Stimulated activated CD4-positive, alpha-beta T cell treated with anti-CD3 and anti-CD28 coated beads, Interleukin-2, amount 100 ng/mL, for 24 hours (primary cell): ENCODE results near the gene AOAH.

ENCODE experiments used
- DNase-seq, 2 donors: peaks; one replicate each; pipeline ENCODE4 v3.0.0-alpha.2; 2020

Gene AOAH

DNA sequence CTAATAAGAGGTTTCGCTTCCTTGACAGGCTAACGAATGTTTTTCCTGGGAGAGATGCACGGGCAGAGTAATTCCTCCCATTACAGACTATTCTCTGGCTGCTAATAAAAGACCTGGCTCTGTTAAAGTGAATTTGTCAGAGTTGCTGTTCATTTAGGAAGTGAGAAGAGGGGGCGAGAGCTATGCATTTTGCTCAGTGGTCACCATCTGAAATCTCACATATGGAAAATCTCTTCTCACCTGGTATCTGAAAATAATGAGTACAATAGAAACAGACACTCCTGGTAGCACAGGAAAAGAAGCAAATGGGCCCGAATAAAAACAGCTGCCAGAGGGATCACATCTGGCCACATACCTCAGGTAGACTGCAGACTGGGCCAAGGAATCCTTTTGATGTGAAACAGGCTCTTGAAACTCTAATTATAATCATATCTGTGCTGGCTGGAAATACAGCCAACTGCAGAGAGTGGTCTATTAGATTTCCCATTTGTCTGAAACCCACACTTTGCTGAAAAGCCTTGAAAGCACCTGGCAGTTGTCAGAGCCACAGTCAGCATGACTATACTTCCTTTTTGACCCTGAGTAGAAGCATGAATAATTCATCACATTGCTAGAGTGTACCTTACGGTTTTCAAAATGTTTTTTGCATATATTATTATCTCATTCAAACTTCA, 33.6 kb downstream of the AOAH start:
- DNase-seq = no peak

DNA sequence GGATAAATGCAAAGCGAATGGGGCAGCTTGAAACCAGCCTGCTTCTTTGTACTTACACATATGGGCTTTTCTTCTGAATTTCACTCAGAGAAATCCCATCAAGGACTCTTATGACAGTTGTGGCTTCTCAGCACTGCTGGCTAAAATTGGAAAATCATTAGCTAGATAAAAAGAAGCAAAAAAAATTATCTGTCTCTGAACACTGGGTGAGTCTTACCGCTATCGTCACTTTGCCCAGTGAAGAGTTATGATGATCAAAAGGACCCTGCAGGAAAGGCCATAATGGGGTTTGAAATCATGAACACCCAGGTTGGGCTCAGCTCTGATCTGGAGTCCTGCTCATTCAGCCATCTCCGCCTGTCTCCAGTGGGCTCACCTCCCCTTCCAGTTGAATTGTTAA, 34.3 kb downstream of the AOAH start:
- DNase-seq = no peak

DNA sequence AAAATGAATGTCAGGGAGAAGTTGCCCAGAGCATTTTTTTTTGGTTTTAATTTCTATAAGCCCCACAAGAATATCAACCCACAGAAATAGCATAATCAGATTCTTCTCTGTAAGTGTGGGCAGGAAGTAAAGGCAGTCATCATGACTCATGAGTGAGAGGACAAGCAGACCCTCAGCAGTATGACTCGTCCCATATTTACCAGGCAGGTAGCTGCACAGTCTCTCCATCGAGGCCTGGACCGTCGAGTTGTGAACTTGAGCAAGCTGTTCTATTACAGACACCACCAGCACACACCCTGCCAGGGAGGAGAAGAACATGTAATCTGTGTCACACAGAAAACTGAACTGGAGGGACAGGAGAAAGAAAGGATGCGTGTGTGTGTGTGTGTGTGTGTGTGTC, 37.8 kb downstream of the AOAH start:
- DNase-seq = peak; percentile 60 to 61

DNA sequence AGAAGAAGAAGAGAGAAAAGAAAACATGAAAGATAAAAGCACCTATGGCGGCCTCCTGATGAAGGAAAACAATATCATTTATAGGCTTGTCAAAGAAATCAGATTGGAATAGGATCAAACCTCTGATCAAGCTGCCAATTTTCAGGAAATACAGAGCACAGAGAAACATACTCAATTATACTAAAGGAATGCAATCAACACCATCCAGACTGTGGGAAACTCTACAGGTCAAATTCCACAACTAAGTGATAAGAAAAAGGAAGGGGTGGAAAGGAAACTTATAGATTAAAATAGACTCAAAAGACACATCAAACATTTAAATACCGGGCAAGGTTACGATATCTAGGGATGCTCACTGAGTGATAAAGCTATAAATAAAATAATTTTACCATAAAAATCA, 39.3 kb downstream of the AOAH start:
- no peak for DNase-seq

DNA sequence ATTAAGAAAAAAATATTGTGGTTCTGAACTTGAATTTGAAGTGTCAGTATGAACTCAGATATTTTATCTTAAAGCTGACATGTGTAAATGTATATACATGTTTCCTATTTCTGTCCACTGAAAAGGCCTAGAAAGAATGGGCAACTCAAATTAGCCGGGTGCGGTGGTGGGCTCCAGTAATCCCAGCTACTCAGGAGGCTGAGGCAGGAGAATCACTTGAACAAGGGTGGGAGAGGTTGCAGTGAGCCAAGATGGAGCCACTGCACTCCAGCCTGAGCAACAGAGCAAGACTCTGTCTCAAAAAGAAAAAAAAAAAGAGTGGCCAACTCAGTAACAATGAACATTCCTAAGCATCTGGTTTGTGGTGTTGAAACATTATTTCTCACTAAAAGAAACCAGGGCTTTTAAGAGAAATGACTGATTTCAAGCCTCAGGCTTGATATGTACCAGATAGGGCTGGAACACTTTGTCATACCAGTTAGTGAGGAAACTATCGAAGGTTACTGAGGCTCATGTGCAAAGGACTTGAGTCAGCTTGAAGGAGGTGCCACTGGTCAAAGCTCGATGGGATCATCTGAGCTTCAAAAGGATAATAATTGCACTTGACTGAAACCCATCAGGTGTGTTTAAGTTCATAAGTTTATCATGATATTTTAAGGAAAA, 40.5 kb downstream of the AOAH start:
- no peak for DNase-seq

DNA sequence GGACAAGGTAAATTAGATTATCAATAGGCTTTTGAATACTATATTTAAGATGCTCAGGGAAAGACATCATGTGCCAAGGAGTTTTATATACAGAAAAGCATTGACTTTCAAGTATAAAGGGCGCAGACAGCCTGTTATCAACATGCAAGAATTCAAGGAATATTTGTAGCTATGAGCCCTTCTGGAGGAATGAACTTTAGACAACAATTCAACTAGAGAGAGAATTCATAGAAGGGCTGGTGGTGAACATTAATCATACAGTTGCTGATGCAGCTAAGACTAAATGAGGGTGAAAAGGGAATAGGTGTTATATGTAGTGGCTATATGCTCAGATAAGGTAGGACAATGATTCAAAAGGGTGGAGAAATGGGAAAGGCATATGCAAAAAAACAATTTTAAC, 41.2 kb downstream of the AOAH start:
- no peak for DNase-seq

DNA sequence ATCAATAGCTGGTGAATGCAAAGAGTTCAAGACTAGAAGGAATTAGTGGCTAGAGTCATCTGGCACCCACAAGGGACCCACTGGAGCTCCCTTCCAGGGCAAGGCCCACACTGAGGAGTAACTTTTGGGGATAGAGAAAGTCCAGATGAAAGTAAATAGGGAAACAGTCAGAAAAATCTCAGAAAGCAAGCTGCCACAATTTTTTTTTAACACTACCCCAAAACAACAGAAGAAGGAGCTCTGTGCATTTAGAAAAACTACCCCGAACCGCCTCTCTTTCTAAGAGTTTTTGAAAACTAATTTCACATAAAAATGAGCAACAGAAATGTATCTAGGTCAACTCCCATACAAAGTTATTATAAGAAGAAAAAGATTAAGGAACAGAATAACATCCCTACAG, 42.2 kb downstream of the AOAH start:
- DNase-seq = no peak

DNA sequence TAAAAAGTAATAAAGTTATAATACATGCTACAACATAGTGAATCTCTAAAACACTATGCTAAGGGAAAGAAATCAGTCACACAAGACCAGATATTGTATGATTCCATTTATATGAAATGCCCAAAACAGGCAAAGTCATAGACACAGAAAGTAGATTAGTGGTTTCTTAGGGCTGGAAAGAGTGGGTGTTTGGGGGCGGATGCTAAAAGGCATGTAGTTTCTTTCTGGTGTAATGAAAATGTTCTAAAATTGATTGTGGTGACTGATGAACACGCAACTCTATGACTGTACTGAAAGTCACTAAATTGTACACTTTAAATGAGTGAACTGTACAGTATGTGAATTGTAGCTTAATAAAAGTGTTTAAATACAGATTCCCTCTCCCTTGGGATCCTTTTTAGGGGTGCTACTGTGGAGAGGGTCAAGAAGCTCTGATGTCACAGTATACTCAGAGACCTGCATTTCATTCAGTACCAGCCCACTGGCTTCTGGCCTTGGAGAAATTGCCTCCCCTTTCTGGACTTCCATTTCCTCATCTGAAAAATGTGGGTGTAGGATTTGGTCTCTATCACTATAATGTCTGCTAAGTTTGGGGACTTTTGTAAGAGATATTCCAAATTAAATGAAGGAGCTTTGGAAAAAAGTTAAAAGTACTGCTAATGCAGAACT, 46.4 kb downstream of the AOAH start:
- DNase-seq = peak; percentile 70 to 82

DNA sequence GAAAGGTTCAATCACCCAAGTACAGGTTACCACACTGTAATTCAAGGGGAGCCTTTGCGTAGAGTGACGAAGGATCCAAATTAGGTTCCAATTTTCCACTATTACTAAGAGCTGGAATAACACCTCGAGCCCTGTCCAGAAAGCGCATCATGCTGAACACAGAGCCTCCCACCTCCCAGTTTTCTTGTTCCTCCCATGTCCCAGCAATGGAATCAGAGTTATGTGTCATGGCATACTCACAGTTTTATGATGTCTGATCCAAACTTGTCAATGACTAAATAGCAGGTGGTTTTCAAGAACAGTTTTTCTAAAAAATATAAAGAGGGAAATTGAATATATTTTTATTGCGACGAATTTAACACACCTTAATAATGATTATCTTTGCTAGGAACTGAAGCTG, 50.6 kb downstream of the AOAH start:
- DNase-seq = no peak

DNA sequence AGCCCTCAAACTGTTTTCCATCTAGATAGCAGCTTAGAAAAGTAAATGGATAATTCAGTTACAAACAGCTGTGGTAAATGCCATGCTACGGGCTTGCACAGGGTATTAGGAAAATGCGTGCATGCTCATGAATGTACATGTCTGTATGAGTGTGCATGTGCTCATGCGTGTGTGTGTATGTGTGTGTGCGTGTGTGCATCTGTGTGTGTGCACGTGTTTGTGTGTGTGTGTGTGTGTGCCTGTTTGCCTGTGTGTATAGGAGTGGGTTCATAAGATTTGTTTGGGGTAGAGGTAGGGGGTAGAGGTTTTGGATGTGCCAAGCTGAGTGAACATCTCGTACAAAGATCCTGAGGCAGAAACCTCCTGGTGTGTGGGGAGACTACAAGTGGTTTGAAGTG, 52.9 kb downstream of the AOAH start:
- DNase-seq = no peak

DNA sequence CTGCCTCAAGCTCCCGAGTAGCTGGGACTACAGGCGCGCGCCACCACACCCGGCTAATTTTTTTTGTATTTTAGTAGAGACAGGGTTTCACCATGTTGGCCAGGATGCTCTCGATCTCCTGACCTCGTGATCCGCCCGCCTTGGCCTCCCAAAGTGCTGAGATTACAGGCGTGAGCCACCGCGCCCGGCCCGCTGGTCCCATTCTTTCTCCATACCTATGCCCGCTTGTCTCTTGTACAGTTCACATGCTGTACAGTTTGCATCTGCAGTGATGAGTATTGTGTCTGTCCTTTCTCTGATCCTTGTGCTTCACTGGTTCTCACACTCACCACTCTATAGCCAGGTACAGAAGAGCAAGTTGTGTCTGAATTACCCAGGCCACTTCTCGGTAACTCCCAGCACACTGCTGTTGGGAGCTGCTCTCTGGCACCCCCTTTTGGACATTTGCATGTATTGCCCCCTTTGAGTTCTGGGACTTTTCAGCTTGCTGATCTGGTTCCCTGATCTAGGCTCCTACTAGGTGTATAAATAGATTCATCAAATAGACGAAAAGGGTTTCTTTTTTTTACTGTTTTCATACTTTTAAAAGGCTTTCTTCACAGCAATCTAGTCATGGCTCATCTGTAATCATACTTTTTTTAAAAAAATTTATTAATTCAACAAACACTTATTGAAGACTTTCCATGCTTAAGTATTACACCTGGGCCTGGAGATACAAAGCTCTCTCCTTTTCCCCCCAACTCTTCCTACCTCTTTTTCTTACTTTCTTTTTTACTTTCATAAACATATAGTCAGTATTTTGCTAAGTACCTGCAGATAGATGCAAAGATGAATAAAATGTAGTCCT, 53.5 kb downstream of the AOAH start:
- DNase-seq = peak; percentile 67 to 75

DNA sequence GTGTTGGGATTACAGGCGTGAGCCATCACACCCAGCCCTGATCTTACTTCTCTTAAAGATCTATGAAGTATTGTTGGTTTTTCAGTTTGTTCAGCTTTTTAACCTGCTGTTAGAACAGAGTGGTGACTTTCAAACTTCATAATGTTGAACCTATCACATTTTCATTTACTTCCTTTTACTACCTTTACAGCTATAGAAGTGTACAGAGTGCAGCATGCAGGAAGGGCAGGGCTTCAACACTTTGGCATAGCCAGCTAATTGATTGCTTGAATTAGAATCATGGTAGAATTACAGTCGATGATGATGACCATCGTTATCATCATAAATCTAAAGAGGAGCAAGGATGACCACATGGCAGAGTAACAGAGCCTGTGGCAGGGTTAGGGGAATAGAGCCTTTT, 55.5 kb downstream of the AOAH start:
- no peak for DNase-seq

DNA sequence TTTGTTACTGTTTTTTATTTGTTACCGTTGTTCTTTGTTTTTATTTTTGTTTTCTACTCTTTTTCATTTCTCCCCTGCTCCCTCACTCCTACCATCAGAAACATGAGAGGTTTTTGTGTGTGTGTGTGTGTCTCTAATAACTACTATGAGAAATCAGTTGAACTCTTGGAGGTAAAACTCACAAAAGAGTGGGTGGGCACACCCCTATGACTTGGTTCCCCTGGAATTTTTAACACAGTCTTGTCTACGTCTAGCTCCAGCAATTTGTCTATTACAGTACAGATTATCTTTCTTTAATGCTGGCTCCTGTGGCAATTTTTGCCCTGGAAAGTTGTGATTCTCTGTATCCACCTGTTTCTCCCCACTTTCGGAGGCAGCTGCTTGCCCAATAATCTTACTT, 56.2 kb downstream of the AOAH start:
- no peak for DNase-seq

DNA sequence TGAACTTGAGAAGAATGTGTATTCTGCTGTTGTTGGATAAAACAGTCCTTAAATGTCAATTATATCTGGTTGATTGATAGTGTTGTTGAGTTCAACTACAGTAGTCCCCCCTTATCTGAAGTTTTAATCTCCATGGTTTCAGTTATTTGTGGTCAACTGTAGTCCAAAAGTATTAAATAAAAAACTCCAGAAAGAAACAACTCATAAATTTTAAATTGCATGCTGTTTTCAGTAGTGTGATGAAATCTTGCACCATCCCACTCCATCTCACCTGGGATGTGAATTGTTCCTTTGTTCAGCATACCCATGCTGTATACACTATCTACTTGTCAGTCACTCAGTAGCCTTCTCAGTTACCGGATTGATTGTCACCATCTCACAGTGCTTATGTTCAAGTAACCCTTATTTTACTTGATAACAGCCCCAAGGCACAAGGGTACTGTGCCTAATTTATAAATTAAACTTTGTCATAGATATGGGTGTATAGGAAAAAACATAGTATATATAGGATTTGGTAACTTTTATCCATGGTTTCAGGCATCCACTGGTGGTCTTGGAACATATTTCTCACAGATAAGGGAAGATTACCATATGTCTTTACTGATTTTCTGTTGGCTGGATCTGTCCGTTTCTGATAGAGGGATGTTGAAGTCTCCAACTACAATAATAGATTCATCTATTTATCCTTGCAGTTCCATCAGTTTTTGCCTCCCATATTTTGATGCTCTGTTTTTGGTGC, 57.1 kb downstream of the AOAH start:
- DNase-seq = no peak

DNA sequence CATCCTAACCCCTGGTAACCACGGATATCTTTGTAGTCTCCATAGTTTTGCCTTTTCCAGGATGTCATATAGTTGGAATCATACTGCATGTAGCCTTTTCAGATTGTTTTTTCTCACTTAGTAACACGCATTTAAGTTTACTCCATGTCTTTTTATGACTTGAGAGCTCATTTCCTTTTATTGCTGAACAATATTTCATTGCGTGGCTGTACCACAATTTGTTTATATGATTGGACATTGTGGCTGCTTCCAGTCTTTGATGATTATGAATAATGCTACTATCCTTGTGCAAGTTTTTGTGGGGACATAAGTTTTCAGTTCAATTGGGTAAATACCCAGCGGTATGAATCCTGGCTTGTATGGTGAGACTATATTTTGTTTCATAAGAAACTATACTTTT, 60.8 kb downstream of the AOAH start:
- DNase-seq = no peak

DNA sequence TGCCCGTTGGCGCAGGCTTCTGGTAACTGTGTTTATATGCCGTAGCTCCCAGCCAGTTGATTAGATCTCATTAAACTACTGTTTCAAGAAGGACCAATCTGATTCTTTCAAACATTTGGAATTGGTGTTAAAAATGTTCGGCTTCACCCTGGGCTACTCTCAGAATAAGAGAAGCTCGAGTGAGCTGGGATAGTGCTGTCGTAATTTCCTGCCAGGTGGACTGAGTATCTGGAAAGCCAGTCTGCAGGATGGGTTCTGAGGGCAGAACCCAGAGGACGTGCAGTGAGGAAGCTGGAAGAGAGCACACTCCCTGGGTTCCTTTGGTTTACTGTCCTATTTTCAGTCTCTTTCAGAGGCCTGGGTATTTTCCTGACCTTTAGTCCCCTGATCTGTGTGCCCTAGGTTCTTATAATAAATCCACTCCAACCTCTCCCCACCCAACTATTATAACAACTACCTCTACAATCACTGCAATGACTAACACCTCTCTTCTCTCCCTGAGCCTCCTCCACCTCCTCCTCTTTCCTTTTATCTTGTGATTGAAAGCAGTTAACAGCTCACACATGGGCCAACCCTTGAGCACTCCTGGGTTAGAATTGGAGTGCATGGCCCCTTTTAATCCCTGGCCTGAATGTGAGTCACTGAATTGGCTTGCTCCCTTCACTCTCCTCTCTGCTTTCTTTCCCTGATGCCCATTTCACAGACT, 63.0 kb downstream of the AOAH start:
- no peak for DNase-seq

DNA sequence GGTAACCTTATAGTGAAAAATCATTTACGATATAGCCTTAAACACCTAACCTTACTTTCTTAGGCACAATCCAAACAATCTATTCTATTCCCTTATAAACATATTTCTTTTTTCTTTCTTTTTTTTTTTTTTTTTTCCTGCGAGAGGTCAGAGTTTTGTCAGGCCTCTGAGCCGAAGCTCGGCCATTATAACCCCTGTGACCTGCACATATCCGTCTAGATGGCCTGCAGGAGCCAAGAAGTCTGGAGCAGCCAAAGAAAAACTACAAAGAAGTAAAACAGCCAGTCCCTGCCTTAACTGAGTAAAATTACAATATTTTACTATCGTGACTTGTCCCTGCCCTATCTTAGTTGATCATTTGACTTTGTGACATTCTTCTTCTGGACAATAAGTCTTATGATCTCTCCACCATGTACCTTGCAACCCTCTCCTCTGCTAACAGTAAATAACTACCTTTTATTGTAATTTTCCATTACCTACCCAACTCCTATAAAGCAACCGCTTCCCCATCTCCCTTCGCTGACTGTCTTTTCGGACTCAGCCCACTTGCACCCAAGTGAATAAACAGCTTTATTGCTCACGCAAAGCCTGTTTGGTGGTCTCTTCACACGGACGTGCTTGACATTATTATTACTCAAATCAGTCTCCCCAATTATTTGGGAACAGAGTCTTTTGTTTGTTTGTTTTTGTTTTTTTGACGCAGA, 64.5 kb downstream of the AOAH start:
- DNase-seq = no peak

DNA sequence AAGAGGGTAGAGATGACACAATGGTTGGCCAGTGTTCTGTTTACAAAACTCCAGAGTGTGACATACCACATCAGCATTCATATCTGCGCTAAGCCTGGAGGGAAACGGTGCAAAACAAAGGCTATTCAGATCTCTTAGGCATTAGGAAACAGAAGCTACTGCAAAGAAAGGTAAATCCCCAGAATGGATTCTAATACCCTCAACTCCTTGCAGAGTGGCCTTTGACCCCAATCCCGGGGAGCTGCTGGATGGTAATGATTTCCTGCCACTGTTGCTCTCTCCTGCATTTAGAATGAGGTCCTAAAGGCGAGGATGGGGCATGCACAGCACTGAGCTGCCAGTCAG, 65.2 kb downstream of the AOAH start:
- DNase-seq = no peak

DNA sequence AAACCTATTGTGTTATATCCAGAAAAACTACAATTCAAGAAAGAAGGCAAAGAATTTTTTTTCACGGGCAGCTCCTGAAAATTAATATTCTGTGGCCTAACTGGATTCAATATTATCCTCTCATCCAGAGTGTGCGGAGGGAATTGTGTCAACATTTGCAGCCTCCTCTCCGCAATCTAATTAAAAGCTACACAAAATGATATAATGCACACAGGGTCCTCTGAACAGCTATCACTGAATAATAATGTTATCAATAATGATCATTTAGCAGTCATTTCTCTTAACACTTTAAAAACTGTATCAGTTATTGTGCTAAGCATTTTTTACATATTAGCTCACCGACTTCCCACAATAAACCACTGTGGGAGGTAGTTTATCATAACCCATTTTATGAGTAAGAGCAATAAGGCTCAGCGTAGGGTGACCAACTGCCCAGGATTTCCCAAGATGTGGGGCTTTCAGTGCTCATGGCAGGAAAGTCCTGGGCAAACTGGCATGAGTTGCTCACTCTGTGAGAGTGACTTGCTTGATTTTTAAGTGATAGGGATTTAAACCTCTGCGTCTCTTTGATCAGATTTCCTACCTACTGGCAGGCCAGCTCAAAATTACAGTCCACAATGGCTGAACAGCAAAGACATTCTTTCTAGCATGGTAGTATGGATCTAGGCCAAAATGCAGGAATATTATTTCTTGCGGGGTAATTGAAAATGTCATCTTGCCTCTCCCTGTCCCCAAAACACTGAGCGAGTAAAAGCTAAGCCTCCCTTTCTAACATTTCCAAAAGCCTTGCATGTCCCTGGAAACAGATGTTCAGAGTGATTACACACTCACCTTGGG, 65.7 kb downstream of the AOAH start:
- DNase-seq = no peak

DNA sequence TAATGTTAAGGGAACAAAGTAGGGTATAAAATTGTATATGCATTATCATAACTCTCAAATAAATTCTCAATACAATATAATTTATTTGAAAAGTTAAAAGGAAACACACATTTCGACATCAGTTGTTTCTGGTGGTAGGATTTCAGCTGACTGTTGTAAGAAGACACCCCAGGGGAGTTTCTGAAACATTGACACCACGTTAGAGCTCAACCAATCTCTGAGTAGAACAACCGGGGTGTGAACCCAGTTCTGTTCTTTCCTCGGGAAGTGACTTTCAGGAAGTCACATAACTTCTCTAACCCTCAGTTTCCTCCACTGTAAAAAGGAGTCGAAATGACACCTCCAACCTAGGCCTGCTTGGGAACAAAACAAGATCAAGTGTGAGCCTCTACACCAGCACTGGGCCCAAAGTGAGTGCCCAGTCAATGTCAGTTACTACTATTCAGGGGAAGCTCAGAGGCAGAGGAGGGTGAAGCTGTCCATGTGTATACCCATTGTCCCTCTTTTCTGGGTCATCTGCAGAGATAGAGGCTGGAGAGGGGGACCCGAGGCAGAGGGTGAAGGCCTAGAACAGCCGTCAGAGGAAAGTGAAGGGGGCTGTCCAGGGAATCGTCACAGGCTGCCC, 67.1 kb downstream of the AOAH start:
- no peak for DNase-seq
